ENCODE measurements around the gene FMO1.
"Not testable (repeated sequence)": the region's sequence is repeated elsewhere in the genome, so short reads cannot be mapped to it uniquely, and the experiment has no call there.

The FMO1 gene, protein sequence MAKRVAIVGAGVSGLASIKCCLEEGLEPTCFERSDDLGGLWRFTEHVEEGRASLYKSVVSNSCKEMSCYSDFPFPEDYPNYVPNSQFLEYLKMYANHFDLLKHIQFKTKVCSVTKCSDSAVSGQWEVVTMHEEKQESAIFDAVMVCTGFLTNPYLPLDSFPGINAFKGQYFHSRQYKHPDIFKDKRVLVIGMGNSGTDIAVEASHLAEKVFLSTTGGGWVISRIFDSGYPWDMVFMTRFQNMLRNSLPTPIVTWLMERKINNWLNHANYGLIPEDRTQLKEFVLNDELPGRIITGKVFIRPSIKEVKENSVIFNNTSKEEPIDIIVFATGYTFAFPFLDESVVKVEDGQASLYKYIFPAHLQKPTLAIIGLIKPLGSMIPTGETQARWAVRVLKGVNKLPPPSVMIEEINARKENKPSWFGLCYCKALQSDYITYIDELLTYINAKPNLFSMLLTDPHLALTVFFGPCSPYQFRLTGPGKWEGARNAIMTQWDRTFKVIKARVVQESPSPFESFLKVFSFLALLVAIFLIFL

DNA sequence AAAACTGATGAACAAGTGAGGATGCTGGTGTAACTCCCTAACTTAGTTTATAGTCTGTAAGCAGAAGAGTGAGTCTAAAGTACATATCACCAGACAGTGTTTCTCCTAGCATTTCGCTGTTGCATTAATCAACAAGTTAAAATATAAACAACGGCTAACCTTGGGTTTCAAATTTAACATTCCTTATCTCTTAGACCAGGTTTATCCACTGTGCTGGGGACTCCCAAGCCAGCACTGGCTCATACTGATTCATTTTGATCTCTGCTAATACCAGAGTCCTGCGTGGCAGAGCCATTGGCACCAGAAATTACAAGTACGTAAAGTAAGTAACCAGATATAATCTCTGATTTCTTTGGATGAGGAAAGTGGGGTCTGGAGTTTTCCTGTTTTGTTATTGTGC is at the start of gene FMO1:
Gene FMO1 (plus strand): TSS at position 193 of the 400 bp plus-strand sequence. CDS start 9,594 bp downstream, outside the sequence.
- no peak for DNase-seq (ENCODE audit: low read depth in 1 of 2, low spot score in 1 of 2)

DNA sequence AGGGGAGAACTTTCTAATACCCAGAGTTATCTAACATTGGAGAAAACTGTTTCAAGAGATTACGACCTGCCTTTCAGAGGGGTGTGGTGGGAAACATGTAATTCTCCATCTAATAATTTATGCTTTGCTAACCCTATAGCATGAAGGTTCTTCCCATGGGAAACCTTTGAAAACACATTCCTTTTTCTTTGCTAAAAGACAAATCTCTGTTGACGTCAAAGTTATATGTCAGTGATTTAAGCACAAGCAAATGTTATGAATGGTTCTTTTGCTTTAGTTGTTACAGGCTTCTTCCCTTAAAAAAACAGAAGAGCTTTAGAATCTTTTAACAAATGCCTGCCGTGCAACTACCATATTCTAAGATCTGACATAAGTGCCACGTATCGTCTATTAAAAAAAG is 44.0 kb upstream of the FMO1 start:
- DNase-seq (ENCODE audit: low read depth in 1 of 2, low spot score in 1 of 2), result no peak

DNA sequence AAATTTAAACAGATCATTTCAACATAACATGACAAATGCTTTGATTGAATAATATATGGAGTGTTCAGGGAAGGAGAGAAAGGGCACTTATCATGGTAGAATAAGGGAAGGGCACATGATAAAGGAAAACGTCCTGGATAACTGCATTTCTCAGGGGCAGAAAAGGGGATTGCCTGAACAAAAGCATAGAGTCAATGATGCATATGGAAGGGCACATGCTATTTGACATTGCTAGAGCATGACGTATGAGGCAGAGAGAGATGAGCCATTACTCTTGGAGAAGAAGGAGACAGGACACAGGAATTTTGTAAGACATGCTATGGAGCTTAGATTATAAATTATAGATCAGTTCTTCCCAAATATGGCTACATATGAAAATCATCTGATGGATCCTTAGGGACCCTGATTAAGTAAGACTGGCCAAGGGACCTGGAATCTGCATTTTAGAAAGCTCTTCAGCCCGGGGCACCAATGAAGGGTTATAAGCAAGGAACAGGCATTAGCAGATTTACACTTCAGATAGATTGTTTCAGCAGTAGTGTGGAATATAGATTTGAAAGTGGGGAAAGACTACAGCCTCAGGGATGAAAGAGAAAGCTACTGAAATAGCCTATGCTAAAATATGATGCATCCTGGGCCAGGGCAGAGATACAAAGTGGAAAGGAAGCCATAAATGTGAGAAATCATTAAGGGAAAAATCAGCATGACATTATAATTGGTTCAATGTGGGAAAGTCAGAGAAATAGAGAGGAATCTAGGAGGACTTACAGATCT is 41.9 kb upstream of the FMO1 start:
- no peak for DNase-seq (ENCODE audit: low read depth in 1 of 2, low spot score in 1 of 2)

DNA sequence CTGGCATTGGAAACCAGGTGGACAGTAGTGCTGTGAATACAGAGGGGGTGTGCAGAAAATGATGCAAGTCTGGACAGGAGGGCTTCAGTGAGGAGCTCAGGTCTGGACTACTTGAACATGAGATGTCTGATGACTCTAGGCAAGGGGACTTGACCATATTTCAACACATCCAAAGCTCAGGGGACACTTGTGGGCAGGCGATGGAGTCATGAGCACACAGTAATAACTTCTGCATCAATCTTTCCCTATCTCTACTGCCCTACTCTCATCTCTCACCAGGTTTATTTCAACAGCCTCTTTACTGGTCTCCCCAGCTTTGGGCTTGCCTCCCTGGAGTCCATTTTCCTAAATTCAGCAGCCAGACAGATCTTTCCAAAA is 41.3 kb upstream of the FMO1 start:
- no peak for DNase-seq (ENCODE audit: low read depth in 1 of 2, low spot score in 1 of 2)

DNA sequence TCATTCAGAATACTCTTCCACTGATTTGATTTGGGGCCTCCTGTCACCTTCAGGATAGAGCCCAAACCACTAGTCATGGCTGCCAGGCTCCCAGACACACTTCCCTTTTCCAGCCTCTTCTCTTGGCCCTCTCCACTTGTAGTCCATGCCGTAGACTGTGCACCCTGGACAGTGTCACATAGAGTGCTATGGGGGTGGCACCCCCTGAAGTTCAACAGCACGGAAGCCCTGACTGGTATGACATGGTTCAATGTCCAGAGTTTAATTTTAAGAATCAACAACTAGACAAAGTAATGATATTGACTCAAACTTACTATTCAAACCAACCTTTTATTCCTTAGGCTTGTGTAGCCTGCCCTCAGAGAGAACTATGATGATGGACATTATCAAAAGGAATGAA is 40.9 kb upstream of the FMO1 start:
- DNase-seq (ENCODE audit: low read depth in 1 of 2, low spot score in 1 of 2), result no peak

DNA sequence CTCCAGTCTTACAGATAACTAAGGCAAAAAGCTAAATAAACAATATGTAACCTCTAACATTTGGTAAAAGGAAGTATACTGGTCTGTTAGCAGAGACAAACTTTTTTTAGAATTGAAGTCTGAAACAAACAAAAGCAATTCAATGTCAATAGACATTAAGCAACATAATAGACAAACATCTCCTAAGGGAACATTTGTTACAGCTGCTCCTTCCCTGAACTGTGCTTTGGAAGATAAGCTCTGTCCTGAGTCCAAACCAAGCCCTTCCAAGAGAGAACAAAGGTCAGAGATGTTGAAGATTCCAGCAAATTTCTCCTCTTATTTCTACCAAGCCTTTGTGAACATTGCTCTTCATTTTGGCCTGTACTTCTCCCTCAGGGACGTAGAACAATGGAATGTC is 37.9 kb upstream of the FMO1 start:
- no peak for DNase-seq (ENCODE audit: low read depth in 1 of 2, low spot score in 1 of 2)

DNA sequence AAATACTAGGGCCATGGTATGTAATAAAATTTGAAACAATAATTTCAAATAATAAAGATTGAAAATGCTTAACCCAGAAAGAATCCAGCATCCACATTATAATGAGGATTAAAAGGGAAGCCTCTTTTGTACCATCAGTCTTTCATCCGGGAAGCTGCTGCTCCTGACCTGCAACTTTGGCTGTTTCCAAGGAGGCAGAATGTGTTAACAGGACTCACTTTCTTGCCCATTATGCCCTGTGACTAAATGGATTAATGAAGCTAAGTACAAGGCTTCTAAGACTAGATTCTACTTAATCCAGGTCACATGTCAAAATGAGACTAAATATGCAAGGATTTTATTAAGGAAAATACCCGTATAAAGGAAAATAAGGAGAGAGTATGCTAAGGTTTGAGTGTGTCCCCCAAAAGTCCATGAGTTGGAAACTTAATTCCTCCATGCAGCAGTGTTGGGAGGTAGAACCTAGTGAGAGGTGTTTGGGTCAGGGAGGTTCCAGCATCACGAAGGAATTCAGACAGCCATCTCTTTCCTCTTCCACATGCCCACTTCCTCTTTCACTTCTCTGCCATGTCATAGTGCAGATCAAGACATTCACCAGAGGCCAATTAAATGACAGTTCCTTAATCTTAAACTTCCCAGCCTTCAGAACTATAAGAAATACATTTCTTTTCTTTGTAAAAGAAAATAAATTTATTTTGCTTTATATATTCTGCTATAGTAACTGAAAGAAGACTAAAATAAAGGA is 35.5 kb upstream of the FMO1 start:
- no peak for DNase-seq (ENCODE audit: low read depth in 1 of 2, low spot score in 1 of 2)

DNA sequence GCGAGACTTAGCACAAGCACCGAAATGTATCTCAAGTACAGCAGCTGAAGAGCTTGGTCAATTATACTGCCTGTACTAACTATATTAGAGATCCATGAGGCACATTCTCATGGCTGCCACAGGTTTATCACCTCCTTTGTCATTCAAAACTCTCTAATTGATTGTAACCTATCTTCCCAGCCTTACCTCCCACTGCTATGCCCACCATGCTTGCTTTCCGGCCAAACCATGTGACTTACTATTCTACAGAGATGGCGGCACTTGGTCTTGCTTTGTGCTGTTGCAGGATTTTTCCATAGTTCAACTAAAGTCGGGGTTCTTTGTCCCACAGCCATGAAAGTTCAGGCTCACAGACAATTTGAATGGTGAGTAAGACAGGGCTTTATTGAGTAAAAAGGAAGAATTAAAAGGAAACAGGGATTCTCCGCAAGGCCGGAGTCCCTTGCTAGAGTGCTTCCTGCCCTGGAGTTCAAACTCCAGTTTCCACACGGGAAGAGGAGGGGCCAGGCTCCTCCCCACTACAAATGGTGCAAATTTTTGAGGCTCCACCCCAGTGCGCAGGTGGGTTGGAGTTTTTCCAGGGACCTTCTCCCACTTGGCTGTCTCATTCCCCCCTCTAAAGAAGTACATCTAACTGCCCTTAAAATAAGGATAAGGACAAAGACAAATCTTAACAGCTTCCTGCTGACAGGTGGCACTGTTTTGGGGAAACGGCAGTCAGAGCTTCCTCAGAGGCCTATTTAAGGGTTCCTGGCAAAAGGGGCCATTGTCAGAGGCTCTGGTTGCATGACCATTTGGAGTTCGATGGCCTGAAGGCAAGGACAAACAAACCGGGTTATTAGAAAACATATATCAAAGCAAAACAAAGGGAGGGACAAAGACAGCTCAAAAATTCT is 34.5 kb upstream of the FMO1 start:
- no peak for DNase-seq (ENCODE audit: low read depth in 1 of 2, low spot score in 1 of 2)

DNA sequence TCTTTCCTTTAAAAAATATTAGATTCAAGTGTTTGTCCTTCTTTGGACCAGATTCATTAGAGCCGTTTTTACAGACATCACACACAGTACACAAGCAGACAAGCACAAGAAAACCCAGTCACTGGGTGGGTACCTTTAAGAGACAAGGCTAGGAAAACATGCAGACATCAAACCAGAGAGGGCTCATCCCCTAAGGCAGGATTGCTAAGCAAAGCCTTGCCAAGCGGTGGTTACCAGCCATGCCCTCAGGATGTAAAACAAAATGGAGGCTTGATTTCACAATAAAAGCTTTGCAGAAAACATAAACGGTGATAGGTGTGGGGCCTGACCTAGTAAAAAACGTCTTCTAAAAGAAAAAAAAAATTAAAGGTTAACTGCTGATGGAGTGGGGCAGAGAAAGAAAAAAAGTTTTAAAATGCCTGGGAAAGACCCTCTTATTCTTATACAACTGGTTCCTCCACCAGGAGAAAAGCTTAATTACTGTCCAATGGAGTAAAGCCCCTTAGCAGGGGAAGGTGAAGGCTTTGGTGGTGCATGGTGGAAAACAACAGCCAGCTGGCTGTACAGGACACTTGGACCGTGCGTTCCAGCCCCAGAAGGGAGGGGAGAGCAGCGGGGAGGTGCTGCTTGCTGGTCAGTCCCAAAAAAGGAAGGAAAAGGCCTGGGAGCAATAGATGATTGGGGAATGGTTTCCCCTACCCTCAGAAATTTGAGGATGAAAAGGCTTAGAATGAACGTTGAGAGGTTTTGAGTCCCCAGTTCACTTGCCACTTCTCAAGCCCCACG is 30.4 kb upstream of the FMO1 start:
- no peak for DNase-seq (ENCODE audit: low read depth in 1 of 2, low spot score in 1 of 2)

DNA sequence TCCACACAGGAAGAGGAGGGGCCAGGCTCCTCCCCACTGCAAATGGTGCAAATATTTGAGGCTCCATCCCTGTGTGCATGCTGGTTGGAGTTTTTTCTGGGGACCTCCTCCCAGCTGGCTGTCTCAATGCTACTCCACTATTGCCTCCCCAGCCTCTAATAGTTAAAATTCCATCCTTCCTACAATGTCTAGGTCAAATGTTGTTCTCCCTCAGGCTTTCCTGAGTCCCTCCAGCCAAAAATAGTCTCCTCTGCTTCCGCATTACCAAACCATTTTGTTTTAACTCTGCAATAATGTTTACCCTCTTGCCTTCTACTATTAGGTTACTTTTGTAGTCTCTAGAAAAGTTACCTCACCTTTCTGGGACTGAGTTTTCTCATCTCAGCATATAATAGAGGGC is 29.6 kb upstream of the FMO1 start:
- no peak for DNase-seq (ENCODE audit: low read depth in 1 of 2, low spot score in 1 of 2)

DNA sequence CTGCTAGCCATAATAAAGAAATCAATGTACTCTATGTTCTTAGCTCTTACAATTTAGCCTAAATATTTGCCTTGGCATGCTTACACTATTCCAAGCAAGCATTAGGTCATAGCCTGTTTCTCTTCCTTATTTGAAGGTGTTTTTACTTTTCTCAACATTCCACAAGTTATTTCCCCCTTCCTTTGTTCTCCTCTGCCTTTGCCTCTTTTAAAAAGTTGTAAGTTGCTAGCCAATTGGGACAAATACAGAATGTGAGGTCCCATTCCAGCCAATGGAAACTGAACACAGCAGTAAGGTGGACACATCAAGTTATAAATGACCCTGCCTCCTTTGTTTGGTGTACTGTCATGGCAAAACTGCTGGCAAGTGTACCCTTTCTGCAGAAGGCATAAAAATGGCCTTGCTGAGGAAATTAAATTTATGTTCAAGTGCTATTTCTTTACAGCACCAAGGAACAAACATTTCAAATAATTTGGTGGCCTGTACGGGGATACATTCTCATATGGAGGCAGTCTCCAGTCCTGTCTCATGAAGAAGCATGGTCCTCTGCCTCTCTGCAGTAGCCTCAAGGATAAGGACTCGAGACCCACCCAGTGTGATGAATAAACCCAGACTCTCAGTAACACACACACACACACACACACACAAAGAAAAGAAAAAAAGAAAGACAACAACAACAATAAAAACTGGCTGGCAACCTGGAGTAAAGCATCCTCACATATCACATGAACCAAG is 28.8 kb upstream of the FMO1 start:
- DNase-seq (ENCODE audit: low read depth in 1 of 2, low spot score in 1 of 2), result no peak

DNA sequence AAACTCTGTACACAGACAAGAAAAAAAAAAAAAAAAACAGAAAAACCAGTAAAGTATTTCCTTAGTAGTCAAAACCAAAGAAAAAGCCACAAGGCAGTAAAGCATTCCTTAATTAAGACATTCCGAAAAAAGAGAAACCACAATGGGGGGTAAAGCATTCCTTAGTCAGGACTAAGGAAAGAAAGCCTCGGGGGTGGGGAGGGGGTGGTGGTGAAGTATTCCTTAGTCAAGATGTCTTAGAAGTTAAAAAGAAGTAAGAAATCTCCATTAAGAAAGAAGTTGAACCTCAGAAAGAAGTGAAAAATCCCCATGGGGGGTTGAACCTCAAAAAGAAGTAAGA is 28.2 kb upstream of the FMO1 start:
- no peak for DNase-seq (ENCODE audit: low read depth in 1 of 2, low spot score in 1 of 2)

DNA sequence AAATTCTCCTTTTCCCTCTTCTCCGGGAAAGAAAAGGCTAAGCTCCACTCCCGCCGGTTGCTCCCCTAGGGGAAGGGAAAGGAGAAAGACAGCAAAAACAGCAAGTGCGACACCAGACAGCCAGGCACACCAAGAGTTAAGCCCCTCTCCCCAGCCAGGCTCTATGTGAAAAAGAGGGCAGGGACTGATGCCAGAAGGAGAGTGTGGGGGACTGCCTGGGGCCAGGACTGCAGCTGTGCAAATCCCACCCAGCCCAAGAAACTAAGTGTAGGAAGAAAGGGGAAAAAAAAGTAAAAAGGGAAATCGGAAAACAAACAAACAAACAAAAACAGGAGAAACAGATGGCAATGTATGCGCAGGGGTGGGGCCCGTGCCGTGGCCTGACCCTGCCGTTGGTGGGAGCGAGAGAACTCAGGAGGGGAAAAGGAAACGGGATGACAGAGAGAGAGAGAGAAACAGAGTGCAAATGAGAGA is 27.7 kb upstream of the FMO1 start:
- no peak for DNase-seq (ENCODE audit: low read depth in 1 of 2, low spot score in 1 of 2)

DNA sequence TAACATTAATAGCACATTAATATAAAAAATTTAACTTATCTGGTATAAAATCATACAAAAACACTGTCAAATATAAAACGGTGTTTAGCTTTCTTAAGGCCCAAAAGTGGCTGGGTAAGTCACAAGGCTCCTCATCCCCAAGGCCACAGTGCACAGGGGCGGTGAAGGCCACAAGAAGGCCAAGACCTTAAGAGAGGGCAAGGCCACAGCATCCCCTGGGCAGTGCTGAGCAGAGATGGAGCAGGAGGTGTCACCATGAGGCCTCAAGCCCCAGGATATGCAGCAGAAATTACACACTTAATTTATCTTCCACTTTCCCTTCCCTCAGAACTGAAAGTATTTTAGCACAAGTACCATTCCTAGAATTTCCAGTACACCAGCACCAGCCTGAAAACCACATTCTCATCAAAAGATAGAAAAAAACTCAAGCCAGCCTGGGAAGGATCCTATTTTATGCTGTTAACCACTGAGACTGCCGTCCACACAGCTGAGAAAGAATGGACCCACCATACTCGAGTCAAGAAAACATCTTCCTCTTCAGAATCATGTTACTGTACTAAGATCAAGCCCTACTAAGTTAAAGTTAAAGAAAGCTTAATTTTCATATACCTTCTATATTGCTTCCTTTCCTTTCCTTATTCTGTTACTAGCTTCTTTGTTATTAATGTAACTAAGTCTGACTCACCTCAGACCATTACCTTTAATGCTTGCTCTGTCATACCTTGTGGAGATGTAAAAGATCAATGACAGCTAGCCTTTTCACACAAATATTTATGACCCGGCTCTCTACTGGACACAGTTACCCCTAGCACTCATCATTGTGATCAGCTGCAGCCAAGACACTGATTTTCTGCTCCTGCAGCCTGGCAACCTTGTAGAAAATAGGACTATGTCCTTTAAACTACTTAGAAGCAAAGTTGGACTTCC is 26.4 kb upstream of the FMO1 start:
- no peak for DNase-seq (ENCODE audit: low read depth in 1 of 2, low spot score in 1 of 2)

DNA sequence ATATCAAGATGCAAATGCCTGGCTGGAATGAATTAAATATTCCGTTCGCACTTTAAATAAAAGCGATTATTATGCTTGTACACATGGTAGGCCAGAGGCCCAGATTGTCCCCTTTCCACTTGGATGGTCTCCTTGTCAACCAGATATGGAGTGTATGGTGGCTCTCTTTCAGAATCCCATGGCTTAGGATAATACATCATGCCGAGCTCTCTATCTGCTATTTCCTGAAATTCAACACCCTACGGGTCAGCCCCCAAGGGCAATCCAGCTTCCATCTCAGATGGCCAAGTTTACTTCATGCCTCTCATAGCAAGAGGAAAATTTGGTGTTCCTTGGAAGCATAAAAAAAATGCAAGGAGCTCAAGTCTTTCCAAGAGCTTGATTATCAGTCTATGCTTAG is 25.4 kb upstream of the FMO1 start:
- no peak for DNase-seq (ENCODE audit: low read depth in 1 of 2, low spot score in 1 of 2)

DNA sequence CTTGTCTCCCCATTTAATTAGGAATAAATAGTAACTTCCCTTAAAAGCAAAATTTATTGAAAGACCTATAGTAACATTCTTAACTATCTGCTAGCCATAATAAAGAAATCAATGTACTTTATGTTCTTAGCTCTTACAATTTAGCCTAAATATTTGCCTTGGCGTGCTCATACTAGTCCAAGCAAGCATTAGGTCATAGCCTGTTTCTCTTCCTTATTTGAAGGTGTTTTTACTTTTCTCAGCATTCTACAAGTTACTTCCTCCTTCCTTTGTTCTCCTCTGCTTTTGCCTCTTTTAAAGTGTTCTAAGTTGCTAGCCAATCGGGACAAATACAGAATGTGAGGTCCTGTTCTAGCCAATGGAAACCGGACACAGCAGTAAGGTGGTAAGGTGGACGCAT is 24.0 kb upstream of the FMO1 start:
- DNase-seq (ENCODE audit: low read depth in 1 of 2, low spot score in 1 of 2), result not testable (repeated sequence)

DNA sequence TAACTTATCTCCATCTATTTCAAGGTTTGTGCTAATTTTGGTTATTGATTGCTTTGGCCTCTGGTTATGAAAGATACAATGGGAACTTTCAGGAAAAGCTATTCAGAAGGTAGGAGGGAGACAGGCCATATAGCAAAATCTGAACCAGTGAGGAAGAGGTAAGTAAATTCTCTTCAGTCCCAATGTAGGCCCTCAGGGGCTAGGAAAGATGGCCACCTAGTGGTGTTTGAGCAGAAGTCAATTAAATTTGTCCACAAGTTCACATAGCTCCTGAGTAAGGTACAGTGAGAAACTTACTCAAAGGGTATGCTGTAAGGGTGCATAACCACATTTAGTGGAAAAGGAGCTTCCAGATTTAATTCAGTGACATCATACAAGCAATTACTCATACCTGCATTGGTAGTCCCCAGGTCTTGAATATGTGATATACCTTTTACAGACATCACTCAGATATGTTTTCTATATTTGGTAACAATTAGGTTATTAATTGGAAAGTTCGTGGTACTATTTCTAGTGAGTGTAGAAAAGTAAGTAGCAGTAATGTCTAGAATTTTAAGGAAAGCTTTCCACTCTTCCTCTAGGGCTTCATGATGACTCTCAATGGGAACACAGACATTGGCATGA is 21.4 kb upstream of the FMO1 start:
- DNase-seq (ENCODE audit: low read depth in 1 of 2, low spot score in 1 of 2), result no peak

DNA sequence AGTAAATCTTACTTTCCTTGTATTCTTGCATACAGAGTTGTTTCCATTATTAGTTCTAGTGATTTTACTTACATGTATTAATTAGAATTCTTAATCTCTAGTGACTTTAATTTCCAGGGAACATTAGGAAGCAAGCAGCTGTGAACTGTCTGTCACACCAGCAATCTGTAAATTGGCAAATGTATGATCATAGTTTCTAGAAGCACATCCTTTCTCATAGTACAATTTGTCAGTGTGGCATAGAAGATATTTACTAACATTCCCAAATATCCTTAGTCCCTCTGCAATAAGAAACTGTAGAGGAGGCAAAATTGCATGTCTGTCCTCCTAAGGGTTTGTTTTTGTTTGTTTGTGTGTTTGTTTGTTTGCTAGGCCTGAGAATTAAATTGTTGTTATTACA is 17.0 kb upstream of the FMO1 start:
- no peak for DNase-seq (ENCODE audit: low read depth in 1 of 2, low spot score in 1 of 2)

Data from activated T-helper 1 cell treated with anti-CD3 and anti-CD28 coated beads, Interleukin-2, amount 50 U/mL, for 16 hours (primary cell).